GM21367 (cell line): ENCODE measurements around the gene GLI1.
"Not testable (repeated sequence)": the region's sequence is repeated elsewhere in the genome, so short reads cannot be mapped to it uniquely, and the experiment has no call there.

ENCODE experiments used
- ATAC-seq: cut with Tn5 transposase; IDR thresholded peaks from one replicate; pipeline ENCODE4 v1.9.1; 2021; ENCODE audit not compliant: unreplicated experiment

GLI1 gene

GRCh38 chr12:57441393-57441792 is 18.2 kb upstream of the GLI1 start:
- not testable (repeated sequence) for ATAC-seq

- no peak for ATAC-seq
Measured at GRCh38 chr12:57441846-57442427, 17.6 kb upstream of the GLI1 start.

GRCh38 chr12:57444337-57444736 is 15.2 kb upstream of the GLI1 start:
- not testable (repeated sequence) for ATAC-seq

DNA sequence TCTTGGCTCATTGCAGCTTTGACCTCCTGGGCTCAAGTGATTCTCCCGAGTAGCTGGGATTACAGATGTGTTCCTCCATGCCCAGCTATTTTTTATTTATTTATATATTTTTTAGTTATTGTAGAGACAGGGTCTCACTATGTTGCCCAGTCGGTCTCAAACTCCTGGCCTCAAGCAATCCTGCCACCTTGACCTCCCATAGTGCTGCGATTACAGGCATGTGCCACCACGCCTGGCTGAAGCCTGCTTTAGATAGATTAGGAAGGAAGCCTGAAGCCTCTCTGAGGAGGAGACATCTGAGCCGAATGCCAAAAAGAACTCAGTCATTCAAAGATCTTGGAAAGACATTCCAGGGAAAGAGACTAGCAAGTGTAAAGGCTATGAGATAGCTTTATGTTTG is 14.8 kb upstream of the GLI1 start:
- no peak for ATAC-seq

GRCh38 chr12:57446292-57446960 is 13.2 kb upstream of the GLI1 start:
- ATAC-seq: no peak

DNA sequence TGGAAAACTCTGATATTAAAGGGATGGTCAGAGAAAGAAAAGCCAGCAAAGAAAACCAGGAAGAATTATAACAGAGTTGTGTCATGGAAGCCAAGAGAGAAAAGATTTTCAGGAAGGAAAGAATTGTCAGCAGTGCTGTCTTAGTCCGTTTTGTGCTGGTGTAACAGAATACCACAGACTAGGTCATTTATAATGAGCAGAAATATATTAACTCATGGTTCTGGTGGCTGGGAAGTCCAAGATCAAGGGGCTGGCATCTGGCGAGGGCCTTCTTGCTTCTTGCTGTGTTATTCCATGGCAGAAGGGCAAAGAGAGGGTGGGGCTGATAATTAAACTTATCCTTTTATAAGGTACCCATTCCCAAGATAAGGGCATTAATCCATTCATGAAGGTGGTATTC is 10.9 kb upstream of the GLI1 start:
- no peak for ATAC-seq

- ATAC-seq: no peak
Measured at GRCh38 chr12:57449375-57449774, 10.2 kb upstream of the GLI1 start.

DNA sequence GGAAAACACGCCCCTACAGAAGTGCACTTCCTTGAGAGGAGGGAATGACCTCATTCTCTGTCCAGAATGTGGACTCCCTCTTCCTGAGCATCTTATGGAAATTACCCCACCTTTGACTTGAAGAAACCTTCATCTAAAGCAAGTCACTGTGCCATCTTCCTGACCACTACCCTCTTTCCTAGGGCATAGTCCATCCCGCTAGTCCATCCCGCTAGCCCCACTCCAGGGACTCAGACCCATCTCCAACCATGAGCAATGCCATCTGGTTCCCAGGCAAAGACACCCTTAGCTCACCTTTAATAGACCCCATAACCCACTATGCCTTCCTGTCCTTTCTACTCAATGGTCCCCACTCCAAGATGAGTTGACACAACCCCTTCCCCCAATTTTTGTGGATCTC is 9.5 kb upstream of the GLI1 start:
- no peak for ATAC-seq

DNA sequence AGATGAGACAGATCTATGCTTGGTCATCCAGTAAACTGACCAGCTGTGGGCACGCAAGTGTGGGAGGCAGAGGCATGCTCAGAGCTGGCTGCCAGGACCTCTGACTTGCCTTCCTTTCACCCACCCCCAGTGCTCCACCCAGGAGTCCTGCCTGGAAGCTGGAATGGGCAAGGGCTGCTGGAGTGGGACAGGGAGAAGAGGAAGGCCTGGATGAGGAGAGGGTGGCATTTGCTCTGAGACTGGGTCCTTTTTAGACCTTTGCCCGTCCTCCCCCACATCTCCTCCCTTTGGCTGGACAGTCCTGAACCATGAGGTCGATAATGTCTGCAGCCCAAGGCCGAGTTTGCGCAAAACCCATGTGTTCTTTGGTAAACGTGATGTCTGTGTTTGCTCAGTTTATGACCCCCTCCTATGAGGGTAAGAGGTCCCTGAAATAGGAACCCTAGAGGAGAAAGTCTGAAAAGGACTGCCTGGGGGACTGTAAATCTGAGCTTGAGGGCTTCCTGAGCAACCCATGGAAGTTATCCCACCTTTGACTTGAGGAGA is 8.3 kb upstream of the GLI1 start:
- ATAC-seq: no peak

- no peak for ATAC-seq
Measured at GRCh38 chr12:57452181-57452936, 7.2 kb upstream of the GLI1 start.

GRCh38 chr12:57452937-57453509 is 6.6 kb upstream of the GLI1 start:
- ATAC-seq: no peak

- no peak for ATAC-seq
Measured at GRCh38 chr12:57454213-57454565, 5.4 kb upstream of the GLI1 start.

DNA sequence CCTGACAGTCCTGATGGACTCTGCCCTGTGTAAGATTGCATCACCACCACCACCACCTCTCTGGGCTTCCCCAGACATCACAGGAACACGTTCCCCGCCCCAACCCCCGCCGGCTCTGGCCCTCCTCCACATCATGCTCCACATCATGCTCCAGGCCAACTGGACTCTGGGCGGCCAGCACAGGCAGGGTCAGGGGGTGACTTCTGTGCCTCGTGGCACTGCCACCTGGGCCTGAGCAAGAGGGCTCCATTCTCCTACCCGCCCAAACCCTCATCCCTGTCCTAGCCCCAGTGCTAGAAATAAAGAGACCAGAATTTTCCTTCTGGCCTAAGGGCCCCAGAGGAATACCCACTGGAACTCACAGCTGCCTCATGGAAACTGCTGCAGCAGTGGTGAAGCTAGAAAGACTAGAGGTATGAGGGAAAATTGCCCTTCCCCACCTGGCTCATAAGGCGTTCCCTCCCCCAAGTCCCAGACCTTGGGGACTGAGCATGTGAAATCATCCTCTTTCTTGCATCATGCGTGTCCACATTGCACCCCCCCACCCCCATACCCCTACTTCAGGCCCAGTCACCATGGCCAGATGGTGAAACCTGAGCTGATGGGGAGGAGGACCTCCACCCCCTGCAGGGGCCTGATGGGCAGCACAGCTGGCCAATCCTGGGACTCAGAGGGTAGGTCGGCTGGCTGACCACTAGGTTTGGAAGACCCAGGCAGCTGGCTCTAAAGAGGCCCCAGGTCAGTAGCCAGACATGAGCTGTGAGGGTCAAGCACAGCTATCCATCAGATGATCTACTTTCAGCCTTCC is 4.8 kb upstream of the GLI1 start, which contains the start of gene INHBE:
Gene INHBE, plus strand, starts transcription at position 742 of the 808 bp plus-strand sequence. CDS start 230 bp downstream, outside the sequence.
- no peak for ATAC-seq

- ATAC-seq: no peak
Measured at GRCh38 chr12:57455374-57456144, 4.0 kb upstream of the GLI1 start.

- ATAC-seq: no peak
Measured at GRCh38 chr12:57456145-57456700, 3.4 kb upstream of the GLI1 start.

GRCh38 chr12:57456737-57457490 is 2.7 kb upstream of the GLI1 start:
- ATAC-seq: no peak

DNA sequence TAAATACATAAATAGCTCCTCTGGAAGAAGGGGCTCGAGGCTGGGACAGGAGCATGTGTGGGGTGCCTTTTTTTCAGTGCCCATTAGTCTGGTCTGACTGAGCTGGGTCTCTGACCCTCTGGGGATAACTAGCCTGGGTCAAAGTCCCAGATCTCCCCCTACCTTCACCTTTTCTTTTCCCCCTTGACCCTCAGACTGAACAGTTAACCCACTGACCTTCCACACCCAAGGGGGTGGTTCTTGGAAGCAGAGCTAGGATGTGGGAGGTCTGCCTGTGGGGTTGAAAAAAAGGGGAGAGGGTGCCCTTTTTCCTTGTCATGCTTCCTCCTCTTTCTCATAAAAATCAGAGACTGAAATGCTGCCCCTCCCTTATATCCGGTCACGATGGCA is 925 bp upstream of the GLI1 start:
- no peak for ATAC-seq

DNA sequence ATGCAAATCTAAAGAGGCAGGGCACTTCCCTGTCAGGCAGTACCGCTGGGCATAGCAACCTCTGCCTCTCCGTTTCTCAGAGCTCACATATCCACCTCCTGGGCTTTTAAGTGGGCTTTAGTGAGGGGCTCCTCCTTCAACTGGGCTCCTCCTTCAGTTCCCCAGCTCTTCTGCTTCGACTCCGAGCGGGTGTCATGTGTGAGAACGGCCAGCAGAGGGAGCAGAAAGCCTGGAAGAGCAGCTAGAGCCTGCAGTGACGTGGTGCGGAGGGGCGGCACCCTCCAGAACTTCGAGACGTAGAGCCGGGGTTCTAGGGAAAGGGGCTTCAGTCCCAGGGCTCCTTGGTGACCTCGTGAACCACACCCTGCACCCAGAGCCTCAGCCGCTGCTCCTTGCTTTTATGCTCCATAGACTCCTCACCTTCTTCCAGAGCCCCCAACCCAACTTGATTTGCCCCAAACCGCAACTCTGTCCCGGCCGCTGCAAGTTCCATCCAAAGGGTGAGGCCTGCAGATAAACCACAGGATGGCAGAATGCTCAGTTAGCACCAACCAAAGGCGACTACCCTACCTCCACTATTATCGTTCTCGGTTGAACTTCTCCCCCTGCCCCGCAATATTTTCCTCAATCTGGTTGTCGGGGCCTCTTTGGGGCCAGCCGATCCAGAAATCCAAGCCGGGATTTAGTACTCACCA is 383 bp upstream of the GLI1 start:
- ATAC-seq: peak; percentile 56

DNA sequence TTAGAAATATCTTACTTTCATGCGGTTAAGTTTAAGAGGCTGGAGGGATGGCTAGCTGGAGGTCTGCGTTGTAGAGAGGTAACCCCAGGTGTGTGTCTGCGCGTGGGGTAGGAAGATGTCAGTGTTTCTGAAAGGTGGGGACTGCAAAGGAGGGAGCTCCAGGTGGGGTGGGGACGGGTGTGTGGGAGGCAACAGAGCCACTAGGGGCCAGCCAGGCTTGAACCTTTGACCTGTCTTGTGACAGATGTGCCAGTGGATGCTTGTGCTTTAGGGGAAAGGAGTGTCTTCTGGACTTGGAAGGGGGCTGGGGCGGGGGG is 841 bp downstream of the GLI1 start:
- no peak for ATAC-seq
